ENCODE results near the gene TAP1.

TAP1 gene

DNA sequence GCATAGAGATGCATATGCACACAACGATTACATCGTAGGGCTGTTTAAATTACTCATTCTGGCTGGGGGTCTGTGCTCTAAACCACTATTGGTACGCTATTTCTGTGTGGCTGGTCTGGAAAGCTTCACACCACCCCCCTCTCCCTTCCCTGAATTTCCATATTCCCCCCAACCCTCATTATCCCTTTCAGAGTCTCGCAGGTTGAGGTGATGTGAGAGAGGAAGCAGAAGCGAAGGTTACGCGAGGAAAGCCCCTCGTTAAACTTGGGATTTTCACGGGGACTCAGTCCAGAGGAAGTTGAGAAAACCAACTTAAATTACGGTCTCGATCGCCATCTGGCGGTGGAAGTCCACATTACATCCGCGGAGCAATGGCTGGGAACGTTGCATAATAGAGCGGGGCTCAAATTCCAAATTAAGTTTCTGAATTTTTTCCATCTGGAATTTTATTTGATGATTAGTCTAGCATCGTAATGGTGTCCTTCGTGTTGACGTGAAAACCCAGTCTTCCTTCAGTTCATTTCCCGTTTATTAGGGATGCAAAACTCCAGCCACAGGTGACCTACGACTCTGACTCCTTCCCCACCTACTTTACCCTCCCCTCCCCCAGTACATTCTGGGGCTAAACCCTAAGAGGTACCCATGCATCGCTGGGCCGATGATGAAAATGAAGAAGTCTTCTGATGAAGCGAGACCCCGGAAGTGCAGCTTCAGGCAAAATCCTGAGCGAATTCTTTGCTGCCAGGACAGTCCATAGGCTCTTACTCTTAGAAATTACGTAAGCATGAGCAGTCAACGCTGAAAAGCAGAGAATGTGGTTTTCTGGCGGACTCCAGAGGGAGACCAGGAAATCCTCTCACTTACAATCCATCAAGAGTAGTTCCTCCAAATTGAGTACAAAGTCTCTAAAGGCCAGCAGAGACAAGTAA, 56.4 kb downstream of the TAP1 start:
- peak; percentile 84 for DNase-seq
